ENCODE results near the gene RNGTT.
"Not testable (repeated sequence)": the region's sequence is repeated elsewhere in the genome, so short reads cannot be mapped to it uniquely, and the experiment has no call there.

RNGTT gene

DNA sequence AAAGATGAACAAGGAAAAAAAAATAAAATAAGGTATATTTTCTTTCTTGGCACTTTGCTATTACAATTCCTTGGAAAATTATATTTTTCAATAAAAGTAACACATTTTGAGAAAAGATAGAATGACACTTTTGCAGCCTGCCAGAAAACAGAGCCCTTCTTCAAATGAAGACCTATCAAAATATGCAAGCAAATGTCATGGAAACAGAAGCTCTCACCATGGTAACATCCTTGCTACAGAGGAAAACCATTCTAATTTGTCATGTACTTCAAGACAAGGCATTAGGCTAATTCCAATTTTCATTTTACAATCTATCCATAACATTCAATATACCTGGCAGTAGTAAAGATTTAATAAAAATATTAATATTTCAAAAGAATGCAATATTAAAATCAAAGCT lies 177.9 kb downstream of the RNGTT start:
- DNase-seq: no peak

DNA sequence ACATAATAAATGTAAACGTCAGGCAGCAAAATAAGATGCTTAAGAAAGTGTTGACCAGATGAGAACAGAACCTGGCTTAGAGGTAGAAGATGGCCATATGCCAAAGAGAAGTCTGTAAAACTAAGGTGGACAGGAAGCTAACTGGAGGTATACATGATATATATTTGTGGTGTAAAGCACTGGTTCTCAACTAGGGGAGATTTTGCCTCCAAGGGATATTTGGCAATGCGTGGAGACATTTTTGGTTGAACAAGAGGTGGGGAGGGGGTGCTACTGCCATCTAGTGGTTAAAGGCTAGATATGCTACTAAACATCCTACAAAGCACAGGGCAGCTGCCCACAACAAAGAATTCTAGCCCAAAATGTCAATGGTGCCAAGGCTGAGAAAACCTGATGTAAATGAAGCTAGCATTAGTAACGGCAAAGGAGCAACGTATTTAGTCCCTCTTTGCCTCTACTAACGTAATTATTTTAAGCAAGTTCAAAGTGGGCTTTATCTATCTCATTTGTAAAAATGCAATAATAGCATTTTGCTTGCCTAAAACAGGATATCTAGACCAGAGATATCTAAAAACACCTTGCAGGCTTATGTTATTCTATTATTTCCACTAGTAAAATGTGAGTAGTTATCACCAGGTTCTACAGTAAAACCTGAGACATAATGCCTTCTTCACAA lies 182.6 kb downstream of the RNGTT start:
- peak; percentile 32 for DNase-seq

DNA sequence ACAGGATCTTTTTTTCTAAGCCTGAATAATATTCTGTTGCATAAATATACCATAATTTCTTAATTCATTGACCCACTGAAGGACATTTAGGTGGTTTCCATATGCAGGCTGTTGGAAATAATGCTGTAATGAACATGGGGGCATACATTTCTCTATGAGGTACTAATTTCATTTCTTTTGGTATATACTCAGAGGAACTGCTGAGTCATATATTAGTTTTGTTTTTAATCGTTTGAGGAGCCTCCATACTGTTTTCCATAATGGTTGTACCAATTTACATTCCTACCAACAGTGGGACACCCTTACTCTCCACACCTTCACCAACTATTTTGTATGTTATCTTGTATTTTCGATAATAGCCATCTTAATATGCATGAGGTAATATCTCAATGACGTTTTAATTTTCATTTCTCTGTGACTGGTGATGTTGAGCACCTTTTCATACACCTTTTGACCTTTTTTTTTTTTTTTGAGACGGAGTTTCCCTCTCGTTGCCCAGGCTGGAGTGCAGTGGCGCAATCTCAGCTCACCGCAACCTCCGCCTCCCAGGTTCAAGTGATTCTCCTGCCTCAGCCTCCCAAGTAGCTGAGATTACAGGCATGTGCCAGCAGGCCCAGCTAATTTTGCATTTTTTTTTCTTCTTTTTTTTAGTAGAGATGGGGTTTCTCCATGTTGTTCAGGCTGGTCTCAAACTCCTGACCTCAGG lies 187.4 kb downstream of the RNGTT start:
- no peak for DNase-seq

DNA sequence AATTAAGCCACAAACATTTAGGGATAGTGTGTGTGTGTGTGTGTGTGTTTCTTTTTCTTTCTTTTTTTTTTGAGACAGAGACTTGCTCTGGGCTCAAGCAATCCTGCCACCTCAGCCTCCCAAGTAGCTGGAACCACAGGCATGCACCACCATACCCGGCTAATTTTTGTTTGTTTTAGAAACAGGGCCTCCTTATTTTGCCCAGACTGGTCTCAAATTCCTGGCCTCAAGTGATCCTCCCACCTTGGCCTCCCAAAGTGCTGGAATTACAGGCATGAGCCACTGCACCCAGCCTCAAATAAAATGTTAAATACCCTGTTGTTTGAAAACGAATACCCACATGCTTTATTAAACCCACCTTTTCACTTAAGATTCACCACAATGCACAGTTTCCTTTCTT lies 195.3 kb downstream of the RNGTT start:
- DNase-seq: not testable (repeated sequence)

DNA sequence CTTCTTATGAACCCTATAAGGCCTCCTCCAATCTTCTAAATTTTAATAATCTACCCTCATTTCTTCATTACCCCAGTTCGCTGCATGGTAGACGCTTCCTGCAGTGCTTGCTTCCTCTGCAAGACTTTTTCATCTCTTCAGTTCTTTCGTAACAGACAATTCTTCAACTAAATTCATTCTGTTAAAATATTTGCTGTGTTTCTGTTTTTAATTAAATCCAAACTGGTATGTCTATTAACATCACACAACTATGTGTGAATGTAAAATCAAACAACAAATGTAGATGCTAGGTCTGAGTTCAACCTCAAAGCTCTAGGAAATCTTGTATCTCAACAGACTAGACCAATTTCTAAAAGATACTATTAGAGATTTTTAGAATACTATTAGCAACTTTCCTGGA lies 199.3 kb downstream of the RNGTT start:
- DNase-seq: no peak

DNA sequence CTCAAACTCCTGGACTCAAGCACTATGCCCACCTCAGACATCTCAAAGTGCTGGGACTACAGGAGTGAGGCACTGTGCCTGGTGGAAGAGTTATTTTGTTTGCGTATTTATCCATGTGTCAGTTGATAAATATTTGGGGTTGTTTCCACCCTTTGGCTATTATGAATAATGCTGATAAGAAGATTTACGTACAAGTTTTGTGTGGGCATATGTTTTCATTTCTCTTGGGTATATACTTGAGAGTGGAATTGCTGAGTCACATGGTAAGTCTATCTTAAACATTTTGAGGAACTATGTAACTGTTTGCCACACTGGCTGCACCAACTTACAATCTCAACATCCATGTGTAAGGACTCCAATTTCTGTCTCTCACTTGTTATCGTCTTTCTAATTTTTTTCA lies 200.3 kb downstream of the RNGTT start:
- DNase-seq: no peak

DNA sequence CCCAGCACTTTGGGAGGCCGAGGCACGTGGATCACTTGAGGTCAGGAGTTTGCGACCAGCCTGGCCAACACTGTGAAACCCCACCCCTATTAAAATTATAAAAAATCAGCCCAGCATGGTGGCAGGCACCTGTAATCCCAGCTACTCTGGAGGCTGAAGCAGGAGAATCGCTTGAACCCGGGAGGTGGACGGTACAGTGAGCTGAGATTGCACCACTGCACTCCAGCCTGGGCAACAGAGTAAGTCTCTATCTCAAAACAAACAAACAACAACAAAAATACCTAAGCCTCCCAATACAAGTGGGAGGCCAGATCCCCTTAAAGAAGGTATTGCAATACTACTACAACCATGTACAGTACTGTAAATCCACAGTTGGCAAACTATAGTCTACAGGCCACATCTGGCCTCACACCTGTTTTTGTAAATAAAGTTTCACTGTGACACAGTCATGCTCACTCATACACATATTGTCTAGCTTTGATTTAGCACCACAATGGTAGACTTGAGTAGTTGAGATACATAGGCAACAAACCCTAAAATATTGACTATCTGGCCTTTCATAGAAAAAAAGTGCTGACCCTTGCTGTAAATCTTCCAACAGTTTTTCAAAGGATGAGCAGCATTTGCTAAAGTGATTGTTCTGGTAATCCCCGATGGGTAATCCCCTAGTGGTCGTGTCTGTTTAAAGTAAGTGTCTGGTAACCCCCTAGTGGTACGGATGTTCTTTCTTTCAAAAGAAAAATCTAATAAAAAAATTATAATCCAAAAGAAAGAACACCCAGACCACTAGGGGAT lies 202.0 kb downstream of the RNGTT start:
- DNase-seq: no peak

DNA sequence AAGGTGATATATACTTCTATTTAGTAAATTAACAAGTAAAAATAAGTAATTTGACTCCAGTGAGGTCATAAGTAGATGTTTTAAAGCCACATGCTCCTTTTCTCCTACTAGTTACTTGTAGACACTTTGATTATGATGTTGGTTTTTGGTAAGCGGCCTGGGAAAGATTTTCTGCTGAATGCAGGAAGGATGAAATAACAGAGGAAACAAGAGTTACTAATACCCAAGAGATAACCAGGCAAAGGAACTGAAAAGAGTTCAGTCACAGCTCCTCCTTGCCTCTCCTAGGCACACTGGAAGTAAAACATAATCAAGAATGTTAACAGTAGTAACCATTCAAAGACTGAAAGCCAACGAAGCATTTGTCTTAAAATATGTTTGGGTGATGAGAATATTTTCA lies 203.3 kb downstream of the RNGTT start:
- DNase-seq: no peak

DNA sequence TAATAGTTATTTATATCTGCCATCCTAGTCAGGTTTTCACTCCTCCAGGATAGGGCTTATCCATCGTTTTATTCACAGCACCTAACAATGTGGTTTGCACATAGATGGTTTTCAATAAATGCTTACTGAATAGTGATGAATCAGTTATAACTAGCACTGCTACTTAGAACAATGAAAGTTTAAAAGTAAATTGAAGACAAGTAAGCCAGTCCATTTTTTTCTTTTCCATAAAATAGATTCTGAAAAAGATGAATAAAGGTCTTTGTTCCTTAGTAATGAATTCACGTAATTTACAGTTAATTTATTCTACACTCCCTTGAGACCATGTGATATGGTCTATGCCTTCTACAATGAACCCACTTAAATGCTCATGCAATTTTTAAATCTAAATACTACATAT lies 212.5 kb downstream of the RNGTT start:
- no peak for DNase-seq

DNA sequence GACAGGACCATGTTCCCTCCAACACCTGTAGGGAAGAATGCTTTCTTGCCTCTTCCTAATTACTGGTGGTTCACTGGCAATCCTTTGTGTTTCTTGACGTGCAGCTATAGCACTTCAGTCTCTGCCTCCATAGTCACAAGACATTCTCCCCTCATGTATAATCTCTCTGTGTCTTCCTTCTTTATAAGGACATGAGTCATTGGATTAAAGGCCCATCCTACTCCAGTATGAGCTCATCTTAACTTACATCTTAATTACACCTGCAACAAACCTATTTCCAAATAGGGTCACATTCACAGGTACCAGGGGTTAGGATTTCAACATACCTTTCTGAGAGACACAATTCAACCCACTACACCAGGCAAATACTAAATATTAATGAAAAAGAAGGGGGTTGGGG lies 213.6 kb downstream of the RNGTT start:
- DNase-seq: no peak

DNA sequence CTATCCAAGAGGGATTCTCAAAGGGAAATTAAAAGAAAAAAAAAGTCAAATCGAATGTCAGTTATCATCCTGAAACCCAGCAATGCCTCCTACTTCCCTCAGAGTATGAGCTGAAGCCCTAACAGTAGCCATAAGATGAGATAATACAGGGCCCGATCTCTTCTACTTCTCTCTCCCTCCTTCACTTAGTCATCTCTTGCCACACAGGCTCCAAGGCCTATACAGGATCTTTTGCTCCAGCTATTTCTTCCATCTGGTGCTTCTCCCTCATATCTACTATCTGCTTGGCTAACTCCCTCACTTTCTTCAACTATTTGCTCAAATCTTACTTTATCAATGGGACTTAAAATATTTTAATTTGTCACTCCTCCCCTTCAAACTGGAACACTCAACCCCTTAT lies 215.3 kb downstream of the RNGTT start:
- DNase-seq: no peak

DNA sequence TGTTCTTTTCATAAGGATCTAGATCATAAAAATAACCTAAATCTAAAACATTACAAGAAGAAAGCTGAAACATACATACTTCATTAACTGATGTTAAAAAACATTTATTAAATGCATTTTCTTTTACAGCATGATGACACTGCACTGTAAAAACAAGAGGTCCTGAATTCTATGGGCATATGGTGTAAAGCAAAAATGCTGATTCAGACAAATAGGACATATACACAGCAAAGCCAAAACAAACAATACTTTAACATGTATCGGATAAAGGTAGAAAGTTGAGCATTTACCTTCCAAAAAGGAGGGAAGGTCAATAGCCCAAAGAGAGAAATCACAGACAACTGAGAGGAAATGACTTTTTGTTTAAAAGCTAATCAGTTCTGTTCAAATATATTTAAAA lies 221.5 kb downstream of the RNGTT start:
- DNase-seq: no peak

DNA sequence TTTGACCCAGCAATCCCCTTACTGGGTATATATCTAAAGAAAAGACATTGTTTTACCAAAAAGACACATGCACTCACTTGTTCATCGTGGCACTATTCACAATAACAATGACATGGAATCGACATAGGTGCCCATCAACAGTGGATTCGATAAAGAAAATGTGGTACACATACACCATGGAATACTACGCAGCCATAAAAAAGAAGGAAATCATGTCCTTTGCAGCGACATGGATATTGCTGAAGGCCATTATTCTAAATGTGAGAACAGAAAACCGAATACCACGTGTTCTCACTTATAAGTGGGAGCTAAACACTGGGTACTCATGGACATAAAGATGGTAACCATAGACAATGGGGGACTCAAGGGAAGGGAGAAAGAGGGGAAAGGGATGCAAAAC lies 222.3 kb downstream of the RNGTT start:
- no peak for DNase-seq

DNA sequence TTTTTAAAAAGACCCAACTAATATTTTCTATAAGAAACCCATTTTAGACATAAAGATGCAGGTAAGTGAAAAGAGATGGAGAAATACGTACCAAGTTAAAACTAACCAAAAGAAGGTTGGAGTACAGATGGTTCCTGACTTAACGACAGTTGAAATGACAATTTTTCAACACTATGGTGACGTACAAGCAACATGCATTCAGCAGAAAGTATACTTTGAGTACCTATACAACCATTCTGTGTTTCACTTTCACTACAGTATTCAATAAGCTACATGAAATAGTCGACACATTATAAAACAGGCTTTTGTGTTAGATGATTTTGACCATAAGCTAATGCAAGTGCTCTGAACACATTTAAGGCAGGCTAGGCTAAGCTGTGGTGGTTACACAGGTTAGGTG lies 228.9 kb downstream of the RNGTT start:
- no peak for DNase-seq

DNA sequence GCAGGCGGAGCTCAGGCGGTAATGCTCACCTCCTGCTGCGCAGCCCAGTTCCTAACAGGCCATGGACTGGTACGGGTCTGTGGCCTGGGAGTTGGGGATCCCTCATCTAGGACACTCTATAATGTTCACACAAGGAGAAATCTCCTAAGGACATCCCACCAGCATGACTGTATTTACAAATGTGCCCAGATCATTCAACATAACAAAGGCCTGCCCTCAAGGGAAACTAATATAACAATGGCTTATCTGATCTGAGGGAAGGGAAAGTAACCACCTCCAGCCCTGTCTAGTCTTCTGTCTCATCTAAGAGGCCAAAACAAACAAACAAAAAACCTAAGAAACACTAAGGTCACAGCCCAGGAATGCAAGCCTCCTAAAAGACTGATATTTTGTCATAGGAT lies 232.8 kb downstream of the RNGTT start:
- no peak for DNase-seq

DNA sequence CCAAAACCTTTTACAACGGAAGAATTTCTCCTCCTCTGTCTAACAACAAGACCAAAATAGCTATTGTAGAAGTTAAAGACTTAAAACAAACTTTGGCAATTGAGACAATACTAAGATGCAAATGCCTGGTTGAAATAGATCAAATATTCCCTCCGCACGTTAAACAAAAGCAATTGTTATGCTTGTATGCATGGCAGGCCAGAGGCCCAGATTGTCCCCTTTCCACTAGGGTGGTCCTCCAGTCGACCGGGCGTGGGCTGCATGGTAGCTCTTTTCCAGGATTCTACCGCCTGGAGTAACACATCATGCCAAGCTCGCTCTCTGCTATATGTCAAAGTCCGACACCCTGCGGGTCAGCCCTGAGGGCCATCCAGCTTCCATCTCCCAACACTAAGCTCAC lies 234.7 kb downstream of the RNGTT start:
- no peak for DNase-seq

DNA sequence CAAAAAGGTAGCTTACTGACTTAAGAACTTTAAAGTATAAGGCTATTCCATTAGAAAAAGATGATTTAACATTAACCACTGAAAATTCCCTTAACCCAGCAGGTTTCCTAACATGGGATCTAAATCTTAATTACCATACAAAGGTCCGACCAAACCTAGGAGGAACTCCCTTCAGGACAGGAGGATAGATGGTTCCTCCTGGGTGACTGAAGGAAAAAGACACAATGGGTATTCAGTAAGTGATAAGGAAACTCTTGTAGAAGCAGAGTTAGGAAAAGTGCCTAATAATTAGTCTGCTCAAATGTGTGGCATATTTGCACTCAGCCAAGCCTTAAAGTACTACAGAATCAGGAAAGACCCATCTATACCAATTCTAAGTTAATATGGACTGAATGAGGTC lies 237.0 kb downstream of the RNGTT start:
- not testable (repeated sequence) for DNase-seq

DNA sequence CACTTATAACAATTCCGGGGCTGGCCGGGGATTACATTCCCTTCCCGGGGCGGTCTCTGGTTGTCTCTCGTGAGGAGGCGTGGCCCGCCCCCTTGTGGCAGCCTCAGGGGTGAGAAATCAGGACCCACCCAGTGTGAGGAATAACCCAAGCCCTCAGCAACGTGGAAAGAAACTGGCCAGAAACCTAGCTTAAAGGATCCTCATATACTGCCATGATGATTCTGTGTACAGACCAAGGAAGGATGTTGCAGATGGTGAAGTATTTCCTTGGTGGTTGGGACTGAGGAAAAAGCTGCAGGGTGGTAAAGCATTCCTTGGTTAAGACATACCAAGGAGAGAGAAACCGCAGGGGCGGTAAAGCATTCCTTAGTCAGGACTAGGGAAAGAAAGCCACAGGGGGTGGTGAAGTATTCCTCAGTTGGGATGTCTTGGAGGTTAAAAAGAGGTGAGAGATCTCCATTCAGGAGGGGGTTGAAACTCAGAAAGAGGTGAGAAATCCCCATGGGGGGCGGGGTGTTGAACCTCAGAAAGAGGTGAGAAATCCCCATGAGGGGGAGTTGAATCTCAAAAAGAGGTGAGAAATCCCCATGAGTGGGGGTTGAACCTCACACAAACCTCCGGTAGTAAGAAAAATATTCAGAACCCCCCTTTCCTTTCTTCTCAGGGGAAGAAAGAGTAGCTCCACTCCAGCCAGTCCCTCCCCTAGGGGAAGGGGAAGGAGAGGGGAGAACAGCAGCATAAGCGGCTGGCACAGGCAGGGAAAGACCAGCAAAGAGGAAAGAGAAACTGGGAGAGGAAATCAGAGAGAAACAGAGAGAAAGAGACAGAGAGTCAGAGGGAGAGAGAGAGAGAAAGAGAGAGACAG lies 238.1 kb downstream of the RNGTT start:
- no peak for DNase-seq

DNA sequence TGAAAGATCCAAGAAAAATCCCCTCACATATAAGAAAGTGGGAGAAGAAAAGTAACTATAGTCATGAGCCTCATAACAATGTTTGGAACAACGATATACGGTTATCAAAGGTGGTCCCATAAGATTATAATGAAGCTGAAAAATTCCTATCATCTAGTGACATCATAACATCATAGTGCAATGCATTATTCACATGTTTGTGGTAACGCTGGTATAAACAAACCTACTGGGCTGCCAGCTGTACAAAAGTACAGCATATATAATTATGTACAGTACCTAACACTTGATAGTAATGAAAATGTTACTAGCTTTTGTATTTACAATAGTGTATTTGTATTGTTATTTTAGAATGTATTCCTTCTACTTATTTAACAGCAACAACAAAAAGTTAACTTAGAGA lies 240.7 kb downstream of the RNGTT start:
- DNase-seq: no peak

DNA sequence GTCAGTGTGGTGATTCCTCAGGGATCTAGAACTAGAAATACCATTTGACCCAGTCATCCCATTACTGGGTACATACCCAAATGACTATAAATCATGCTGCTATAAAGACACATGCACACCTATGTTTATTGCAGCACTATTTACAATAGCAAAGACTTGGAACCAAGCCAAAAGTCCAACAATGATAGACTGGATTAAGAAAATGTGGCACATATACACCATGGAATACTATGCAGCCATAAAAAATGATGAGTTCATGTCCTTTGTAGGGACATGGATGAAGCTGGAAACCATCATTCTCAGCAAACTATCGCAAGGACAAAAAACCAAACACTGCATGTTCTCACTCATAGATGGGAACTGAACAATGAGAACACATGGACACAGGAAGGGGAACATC lies 247.0 kb downstream of the RNGTT start:
- not testable (repeated sequence) for DNase-seq

DNA sequence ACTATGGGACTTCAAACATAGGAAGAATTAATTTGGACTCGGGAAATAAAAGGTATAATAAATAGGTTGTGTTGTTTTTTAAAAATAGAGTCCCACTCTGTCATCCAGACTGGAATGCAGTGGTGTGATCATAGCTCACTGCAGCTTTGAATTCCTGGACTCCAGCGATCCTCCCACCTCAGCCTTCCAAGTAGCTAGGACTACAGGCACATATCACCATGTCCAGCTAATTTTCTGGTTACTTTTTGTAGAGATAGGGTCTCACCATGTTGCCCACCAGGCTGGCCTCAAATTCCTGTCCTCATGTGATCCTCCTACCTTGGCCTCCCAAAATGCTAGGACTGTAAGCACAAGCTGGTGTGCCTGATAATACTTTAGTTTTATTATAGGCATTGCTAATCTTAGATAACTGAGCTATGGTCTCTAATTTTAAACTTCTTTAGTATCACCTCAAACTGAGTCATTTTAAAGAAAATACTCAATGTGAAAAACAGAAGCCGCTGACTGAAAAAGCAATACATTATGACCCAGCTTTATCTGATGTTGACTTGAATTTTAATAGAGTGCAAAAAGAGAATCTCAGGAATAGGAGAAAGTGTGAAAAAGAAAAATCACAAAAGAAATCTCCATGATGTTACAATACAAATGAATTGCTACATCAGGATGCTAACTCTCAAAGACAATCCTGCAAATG lies 251.0 kb downstream of the RNGTT start:
- no peak for DNase-seq

DNA sequence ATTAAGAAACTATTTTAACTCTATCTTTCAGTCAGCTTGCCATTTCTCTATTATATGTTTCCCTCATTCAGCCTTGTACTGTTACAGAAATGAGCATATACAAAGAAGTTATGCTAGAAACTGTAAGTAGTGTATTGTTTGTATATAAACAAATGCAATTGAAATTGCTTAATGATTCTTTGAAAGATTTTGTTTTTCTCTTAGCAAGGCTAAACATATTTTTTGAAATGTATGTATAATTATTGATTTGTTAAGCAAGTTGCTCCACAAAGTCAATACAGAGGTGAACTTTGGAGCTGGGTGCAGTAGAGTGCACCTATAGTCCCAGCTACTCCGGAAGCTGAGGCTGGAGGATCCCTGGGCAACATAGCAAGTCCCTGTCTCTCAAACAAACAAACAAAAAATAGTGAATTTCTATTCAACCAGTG lies 253.6 kb downstream of the RNGTT start:
- no peak for DNase-seq

Data from CD4-positive, alpha-beta T cell treated with Interferon gamma for 1 hour (primary cell).